Neural progenitor cell (in vitro differentiated cells): ENCODE measurements around the gene DLGAP5. TPM values are rescaled to one million over a fixed set of nuclear protein-coding genes. Genes with fewer than 3 reads are reported as not detected.
A peak's percentile ranks its signal among the peaks of the same experiment; 100 is the strongest.

Experiments
- DNase-seq: peaks from one replicate; pipeline ENCODE4 v3.0.0-alpha.2; 2016; ENCODE audit warnings: low spot score
- H2AFZ ChIP-seq: fragments of 200-600 bp; sonication (generic); replicated peaks from 2 replicates; pipeline ENCODE4 v1.6.1; 2016; ENCODE audit warnings: antibody characterized with exemption
- H3F3A ChIP-seq: fragments of 200-600 bp; sonication (generic); 2 replicates; pipeline ENCODE4 v1.6.1; 2016; ENCODE audit warnings: antibody characterized with exemption, low read depth
- H3K27ac ChIP-seq: fragments of 200-600 bp; sonication (generic); 2 replicates; pipeline ENCODE4 v1.5.1; 2016; ENCODE audit warnings: mild to moderate bottlenecking
- H3K27me3 ChIP-seq: fragments of 200-600 bp; sonication (generic); 2 replicates; pipeline ENCODE4 v1.6.1; 2016; ENCODE audit warnings: mild to moderate bottlenecking, moderate library complexity
- H3K36me3 ChIP-seq: fragments of 200-600 bp; sonication (generic); 2 replicates; pipeline ENCODE4 v1.5.1; 2016
- H3K4me1 ChIP-seq: fragments of 200-600 bp; sonication (generic); 2 replicates; pipeline ENCODE4 v1.6.1; 2016; ENCODE audit warnings: mixed run types
- H3K4me2 ChIP-seq: fragments of 200-600 bp; sonication (generic); 2 replicates; pipeline ENCODE4 v1.6.1; 2016
- H3K4me3 ChIP-seq: fragments of 200-600 bp; sonication (generic); 2 replicates; pipeline ENCODE4 v1.5.1; 2016
- H3K79me2 ChIP-seq: fragments of 200-600 bp; sonication (generic); 2 replicates; pipeline ENCODE4 v1.6.1; 2016; ENCODE audit warnings: low read depth
- H3K9ac ChIP-seq: fragments of 200-600 bp; sonication (generic); 2 replicates; pipeline ENCODE4 v1.6.1; 2016
- H3K9me3 ChIP-seq: fragments of 200-600 bp; sonication (generic); 2 replicates; pipeline ENCODE4 v1.5.1; 2016; ENCODE audit warnings: low read depth
- H4K20me1 ChIP-seq: fragments of 200-600 bp; sonication (generic); 2 replicates; pipeline ENCODE4 v1.6.1; 2016; ENCODE audit warnings: low read depth
- H3K27ac Mint-ChIP-seq: 3 replicates; pipeline ENCODE4 v1.8.0; 2021; ENCODE audit warnings: mixed read lengths
- H3K27me3 Mint-ChIP-seq: 2 replicates; pipeline ENCODE4 v1.8.0; 2022; ENCODE audit warnings: low read depth, mild to moderate bottlenecking, inconsistent platforms, moderate library complexity, mixed read lengths; ENCODE audit not compliant: insufficient read depth
- H3K36me3 Mint-ChIP-seq: 3 replicates; pipeline ENCODE4 v1.8.0; 2021; ENCODE audit warnings: mixed read lengths
- H3K4me1 Mint-ChIP-seq: 3 replicates; pipeline ENCODE4 v1.8.0; 2021; ENCODE audit warnings: mixed read lengths
- H3K4me3 Mint-ChIP-seq: 3 replicates; pipeline ENCODE4 v1.8.0; 2021; ENCODE audit warnings: mild to moderate bottlenecking, moderate library complexity, mixed read lengths
- H3K9me3 Mint-ChIP-seq: 3 replicates; pipeline ENCODE4 v1.8.0; 2020; ENCODE audit warnings: mixed read lengths
- EZH2 ChIP-seq: fragments of 200-600 bp; sonication (generic); IDR thresholded peaks from 2 replicates; pipeline ENCODE4 v1.6.1; 2017; ENCODE audit warnings: antibody characterized with exemption, mild to moderate bottlenecking, moderate library complexity
- EZH2phosphoT487 ChIP-seq: fragments of 200-600 bp; sonication (generic); IDR thresholded peaks from 2 replicates; pipeline ENCODE4 v1.6.1; 2017; ENCODE audit warnings: antibody characterized with exemption
- total RNA-seq: library from RNA; depleted of rRNA; stranded (reverse); fragments of >200 nt; gene quantifications from 2 replicates; pipeline ENCODE4 v1.2.3, GENCODE V29; 2015; ENCODE audit warnings: low replicate concordance
- TF ChIP-seq, protein P1 (sequence below): fragments of 200-600 bp; sonication (generic); IDR thresholded peaks from 2 replicates; pipeline ENCODE4 v1.5.1; 2017; ENCODE audit warnings: antibody characterized with exemption, mild to moderate bottlenecking

Gene DLGAP5
- total RNA-seq, 1 donor from 2014 or later, result 313 TPM

DNA sequence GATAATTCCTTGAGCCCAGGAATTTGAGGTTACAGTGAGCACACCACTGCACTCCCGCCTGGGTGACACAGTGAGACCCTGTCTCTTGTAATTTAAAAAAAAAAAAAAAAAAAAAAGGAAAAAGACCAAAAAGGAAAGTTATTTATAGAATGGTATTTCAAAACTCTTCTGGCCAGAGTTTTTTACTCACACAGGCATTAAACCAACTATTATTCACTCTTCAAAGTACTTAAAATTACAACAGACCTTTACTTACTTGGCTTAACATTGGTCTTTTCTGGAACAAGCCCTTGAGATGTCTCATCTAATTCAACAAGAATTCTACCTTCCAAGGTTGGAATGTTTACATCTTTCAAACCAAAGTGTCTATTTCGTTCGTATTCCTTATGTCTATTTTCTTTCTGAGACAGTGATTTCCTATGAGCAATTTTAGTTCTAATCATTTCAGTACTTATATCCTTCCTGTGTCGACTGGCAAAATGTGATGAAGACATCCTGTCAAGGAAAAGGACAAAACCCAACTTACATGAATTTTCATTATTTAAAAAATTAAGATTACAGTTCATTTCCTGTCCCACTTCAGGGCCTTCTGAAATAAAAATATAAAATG, 2.6 kb downstream of the DLGAP5 start:
- H3K4me1 Mint-ChIP-seq, result peaks cover 19% of the 10 kb centered on the region
- H3K9me3 Mint-ChIP-seq, result no peaks in the 10 kb centered on the region
- no peak overlapping the region for H2AFZ ChIP-seq
- H3K4me1 ChIP-seq, result peaks cover 15% of the 10 kb centered on the region
- no peak overlapping the region for H3K27ac Mint-ChIP-seq
- H3F3A ChIP-seq, result peaks cover 12% of the 10 kb centered on the region
- no peak for DNase-seq
- H4K20me1 ChIP-seq, result peaks cover 62% of the 10 kb centered on the region
- peaks cover 14% of the 10 kb centered on the region for H3K36me3 ChIP-seq
- no peak overlapping the region for H3K9ac ChIP-seq
- peak overlapping the region; percentile 89 for H3K4me3 ChIP-seq
- peak overlapping the region; percentile 97 for H3K4me2 ChIP-seq
- peaks cover 18% of the 10 kb centered on the region for H3K36me3 Mint-ChIP-seq
- H3K9me3 ChIP-seq, result no peaks in the 10 kb centered on the region
- no peak overlapping the region for H3K27ac ChIP-seq
- TF ChIP-seq EZH2 (no peak), EZH2phosphoT487 (no peak)
- TF ChIP-seq, protein P1, sequence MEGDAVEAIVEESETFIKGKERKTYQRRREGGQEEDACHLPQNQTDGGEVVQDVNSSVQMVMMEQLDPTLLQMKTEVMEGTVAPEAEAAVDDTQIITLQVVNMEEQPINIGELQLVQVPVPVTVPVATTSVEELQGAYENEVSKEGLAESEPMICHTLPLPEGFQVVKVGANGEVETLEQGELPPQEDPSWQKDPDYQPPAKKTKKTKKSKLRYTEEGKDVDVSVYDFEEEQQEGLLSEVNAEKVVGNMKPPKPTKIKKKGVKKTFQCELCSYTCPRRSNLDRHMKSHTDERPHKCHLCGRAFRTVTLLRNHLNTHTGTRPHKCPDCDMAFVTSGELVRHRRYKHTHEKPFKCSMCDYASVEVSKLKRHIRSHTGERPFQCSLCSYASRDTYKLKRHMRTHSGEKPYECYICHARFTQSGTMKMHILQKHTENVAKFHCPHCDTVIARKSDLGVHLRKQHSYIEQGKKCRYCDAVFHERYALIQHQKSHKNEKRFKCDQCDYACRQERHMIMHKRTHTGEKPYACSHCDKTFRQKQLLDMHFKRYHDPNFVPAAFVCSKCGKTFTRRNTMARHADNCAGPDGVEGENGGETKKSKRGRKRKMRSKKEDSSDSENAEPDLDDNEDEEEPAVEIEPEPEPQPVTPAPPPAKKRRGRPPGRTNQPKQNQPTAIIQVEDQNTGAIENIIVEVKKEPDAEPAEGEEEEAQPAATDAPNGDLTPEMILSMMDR, result no peak
- peaks cover 74% of the 10 kb centered on the region for H3K79me2 ChIP-seq
- H3K4me3 Mint-ChIP-seq, result peak overlapping the region; percentile 96
- no peaks in the 10 kb centered on the region for H3K27me3 Mint-ChIP-seq
- H3K27me3 ChIP-seq, result no peaks in the 10 kb centered on the region

DNA sequence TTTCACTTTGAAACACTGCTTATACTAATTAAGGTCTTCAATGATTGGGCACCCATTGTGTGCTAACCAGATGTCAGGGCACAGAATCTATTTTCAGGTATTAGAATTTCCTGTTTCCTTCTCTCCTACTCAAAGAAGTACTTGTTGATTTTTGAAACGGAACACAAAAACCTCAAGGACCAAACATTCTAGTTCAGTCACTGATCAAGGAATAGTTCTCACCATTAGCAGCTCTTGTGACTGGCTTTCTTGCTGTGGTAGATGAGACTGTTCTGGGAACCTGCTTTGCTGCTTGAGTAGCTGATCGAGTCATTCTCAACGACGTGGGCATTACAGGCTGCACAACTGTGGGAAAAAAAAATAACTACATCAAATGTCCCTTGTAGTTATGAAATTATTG, 11.0 kb downstream of the DLGAP5 start:
- peaks cover 65% of the 10 kb centered on the region for H3K36me3 ChIP-seq
- H3K9me3 Mint-ChIP-seq, result no peaks in the 10 kb centered on the region
- H3K27ac Mint-ChIP-seq, result no peak overlapping the region
- no peaks in the 10 kb centered on the region for H3K4me1 Mint-ChIP-seq
- no peak overlapping the region for H3K27ac ChIP-seq
- no peak overlapping the region for H2AFZ ChIP-seq
- H3K79me2 ChIP-seq, result peaks cover 38% of the 10 kb centered on the region
- no peaks in the 10 kb centered on the region for H3K4me1 ChIP-seq
- no peaks in the 10 kb centered on the region for H3K27me3 ChIP-seq
- peaks cover 34% of the 10 kb centered on the region for H4K20me1 ChIP-seq
- H3F3A ChIP-seq, result peaks cover 10% of the 10 kb centered on the region
- H3K4me3 ChIP-seq, result no peak overlapping the region
- no peaks in the 10 kb centered on the region for H3K9me3 ChIP-seq
- H3K36me3 Mint-ChIP-seq, result peaks cover 31% of the 10 kb centered on the region
- no peak overlapping the region for H3K4me3 Mint-ChIP-seq
- H3K9ac ChIP-seq, result no peak overlapping the region
- TF ChIP-seq, protein P1, result no peak
- TF ChIP-seq EZH2phosphoT487 (no peak), EZH2 (no peak)
- H3K27me3 Mint-ChIP-seq, result no peaks in the 10 kb centered on the region
- H3K4me2 ChIP-seq, result no peak overlapping the region
- DNase-seq, result no peak

DNA sequence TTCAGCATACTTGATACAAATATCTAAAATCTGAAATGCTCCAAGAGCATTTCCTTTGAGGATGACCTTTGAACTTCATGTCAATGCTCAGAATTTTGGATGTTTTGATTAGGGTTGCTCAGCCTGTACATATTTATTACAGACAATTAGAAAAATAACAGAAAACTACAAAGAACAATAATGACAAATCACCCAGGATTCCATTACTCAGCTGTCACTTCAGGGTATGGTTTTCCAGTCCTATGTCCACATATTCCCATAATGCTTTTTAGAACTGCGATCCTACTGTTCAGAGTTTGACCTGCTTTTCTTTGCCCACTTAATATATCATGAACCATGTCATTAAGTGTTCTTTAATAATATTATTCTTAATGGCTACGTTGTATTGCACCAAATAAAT, 11.4 kb downstream of the DLGAP5 start:
- Mint-ChIP-seq H3K36me3 (peaks cover 31% of the 10 kb centered on the region), H3K4me3 (no peak overlapping the region)
- no peak overlapping the region for H3K27ac ChIP-seq

More for the DNA sequence above, 11.4 kb downstream of the DLGAP5 start:
- H3K27ac Mint-ChIP-seq, result no peak overlapping the region
- TF ChIP-seq EZH2phosphoT487 (no peak), EZH2 (no peak)
- TF ChIP-seq, protein P1, result no peak
- Histone ChIP-seq H3K27me3 (no peaks in the 10 kb centered on the region), H3K4me1 (no peaks in the 10 kb centered on the region), H3K79me2 (peaks cover 34% of the 10 kb centered on the region), H3K4me3 (no peak overlapping the region), H3K9me3 (no peaks in the 10 kb centered on the region), H4K20me1 (peaks cover 29% of the 10 kb centered on the region), H3F3A (peaks cover 10% of the 10 kb centered on the region), H2AFZ (no peak overlapping the region), H3K9ac (no peak overlapping the region), H3K4me2 (no peak overlapping the region), H3K36me3 (peaks cover 70% of the 10 kb centered on the region)
- no peaks in the 10 kb centered on the region for H3K4me1 Mint-ChIP-seq
- no peak for DNase-seq
- H3K27me3 Mint-ChIP-seq, result no peaks in the 10 kb centered on the region
- H3K9me3 Mint-ChIP-seq, result no peaks in the 10 kb centered on the region
